Hepatocyte (in vitro differentiated cells): ENCODE measurements around the gene TOMM20L.

ENCODE experiments used
- EZH2 ChIP-seq: fragments of 200-600 bp; sonication (generic); IDR thresholded peaks from 2 replicates; pipeline ENCODE4 v1.6.1; 2016; ENCODE audit warnings: antibody characterized with exemption, mild to moderate bottlenecking, borderline replicate concordance
- TF ChIP-seq, protein P1 (sequence below): fragments of 200-600 bp; sonication (generic); IDR thresholded peaks from 2 replicates; pipeline ENCODE4 v1.5.1; 2016; ENCODE audit warnings: antibody characterized with exemption, mild to moderate bottlenecking; ENCODE audit not compliant: poor library complexity

- TF ChIP-seq, protein P1, sequence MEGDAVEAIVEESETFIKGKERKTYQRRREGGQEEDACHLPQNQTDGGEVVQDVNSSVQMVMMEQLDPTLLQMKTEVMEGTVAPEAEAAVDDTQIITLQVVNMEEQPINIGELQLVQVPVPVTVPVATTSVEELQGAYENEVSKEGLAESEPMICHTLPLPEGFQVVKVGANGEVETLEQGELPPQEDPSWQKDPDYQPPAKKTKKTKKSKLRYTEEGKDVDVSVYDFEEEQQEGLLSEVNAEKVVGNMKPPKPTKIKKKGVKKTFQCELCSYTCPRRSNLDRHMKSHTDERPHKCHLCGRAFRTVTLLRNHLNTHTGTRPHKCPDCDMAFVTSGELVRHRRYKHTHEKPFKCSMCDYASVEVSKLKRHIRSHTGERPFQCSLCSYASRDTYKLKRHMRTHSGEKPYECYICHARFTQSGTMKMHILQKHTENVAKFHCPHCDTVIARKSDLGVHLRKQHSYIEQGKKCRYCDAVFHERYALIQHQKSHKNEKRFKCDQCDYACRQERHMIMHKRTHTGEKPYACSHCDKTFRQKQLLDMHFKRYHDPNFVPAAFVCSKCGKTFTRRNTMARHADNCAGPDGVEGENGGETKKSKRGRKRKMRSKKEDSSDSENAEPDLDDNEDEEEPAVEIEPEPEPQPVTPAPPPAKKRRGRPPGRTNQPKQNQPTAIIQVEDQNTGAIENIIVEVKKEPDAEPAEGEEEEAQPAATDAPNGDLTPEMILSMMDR, result no peak
- no peak for TF ChIP-seq EZH2
Measured at GRCh38 chr14:58408681-58409215, 13.0 kb downstream of the TOMM20L start.
